HL-60/S4 treated with retinoic acid at 250 ng/mL for 4 days and 3 days (cell line): ENCODE measurements around the gene ZNF879.

Experiments used
- in situ Hi-C: fragments of 300-500 bp; cut with MboI; formaldehyde crosslinking; loops from 2 replicates; pipeline ENCODE4 v1.7.0; 2022; ENCODE audit warnings: low sequenced_read_pairs

Gene ZNF879

GRCh38 chr5:179023528-179024189 is at the start of gene ZNF879:
TSS of gene ZNF879 (plus strand) at chr5:179023804. CDS start at chr5:179025005, 1,201 bp downstream.
- in situ Hi-C loops = no loop called here

DNA sequence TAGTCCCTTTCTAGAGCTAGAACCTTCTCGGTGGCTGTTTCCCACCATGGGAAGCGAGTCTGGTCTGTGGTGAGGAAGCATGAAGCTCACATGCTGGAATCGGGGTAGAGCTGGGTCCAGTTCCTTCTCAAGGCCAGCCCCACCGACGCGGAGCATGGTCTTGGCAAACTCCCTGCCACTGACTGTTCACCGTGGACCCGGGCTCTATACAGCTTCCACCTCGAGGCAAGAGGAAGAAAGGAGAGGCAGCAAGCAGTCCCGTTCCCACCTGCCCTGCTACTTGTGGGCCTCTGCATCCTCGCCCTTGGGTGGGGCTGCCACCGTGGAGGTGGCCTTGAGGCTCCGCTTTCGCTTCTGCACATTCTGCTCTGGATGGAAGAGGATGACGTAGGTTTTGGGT is 42.2 kb upstream of the ZNF879 start:
- in situ Hi-C loops = no loop called here

DNA sequence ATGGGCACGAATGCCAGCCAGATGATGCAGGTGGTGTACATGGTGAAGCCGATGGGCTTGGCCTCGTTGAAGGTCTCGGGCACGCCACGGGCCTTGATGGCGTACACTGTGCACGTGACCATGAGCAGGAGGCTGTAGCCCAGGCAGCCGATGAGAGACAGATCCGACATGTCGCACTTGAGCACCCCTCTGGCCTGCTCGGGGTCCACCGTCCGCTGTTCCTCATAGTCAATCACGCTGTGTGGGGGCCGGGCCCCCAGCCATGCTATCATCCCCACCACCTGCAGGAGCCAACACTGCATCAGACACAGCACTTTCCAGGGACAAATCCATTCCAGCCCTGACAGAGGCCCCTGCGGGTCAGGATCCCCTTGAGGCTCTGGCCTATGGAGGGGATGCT is 40.7 kb upstream of the ZNF879 start:
- in situ Hi-C loops = no loop called here

GRCh38 chr5:178983728-178984127 is 39.9 kb upstream of the ZNF879 start:
- in situ Hi-C loops = no loop called here

- in situ Hi-C loops = no loop called here
Measured at GRCh38 chr5:178984145-178985072, 39.2 kb upstream of the ZNF879 start.

- in situ Hi-C loops = no loop called here
Measured at GRCh38 chr5:178986326-178986960, 37.2 kb upstream of the ZNF879 start.

- in situ Hi-C loops = no loop called here
Measured at GRCh38 chr5:178988436-178989220, 35.0 kb upstream of the ZNF879 start.

DNA sequence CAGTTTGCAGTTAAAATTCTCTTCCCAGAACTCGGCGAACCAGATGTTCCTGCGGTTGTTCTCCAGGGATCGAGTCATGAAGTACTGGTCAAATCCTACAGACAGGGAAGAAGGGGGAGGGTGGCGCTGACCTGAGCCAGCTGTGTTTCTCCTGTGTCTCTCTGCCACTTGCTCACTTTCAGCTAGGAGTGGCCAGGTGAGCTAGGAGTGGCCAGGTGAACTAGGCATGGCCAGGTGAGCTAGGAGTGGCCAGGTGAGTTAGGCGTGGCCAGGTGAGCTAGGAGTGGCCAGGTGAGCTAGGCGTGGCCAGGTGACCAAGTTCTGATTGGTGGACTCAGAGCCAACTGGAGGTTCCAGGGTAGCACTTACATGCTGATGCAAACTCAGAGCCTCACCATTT is 34.3 kb upstream of the ZNF879 start:
- in situ Hi-C loops = no loop called here

GRCh38 chr5:178990491-178990890 is 33.1 kb upstream of the ZNF879 start:
- in situ Hi-C loops = no loop called here

- in situ Hi-C loops = no loop called here
Measured at GRCh38 chr5:178991190-178992145, 32.1 kb upstream of the ZNF879 start.

- in situ Hi-C loops = no loop called here
Measured at GRCh38 chr5:178992291-178992895, 31.2 kb upstream of the ZNF879 start.

- in situ Hi-C loops = no loop called here
Measured at GRCh38 chr5:178993236-178993765, 30.3 kb upstream of the ZNF879 start.

DNA sequence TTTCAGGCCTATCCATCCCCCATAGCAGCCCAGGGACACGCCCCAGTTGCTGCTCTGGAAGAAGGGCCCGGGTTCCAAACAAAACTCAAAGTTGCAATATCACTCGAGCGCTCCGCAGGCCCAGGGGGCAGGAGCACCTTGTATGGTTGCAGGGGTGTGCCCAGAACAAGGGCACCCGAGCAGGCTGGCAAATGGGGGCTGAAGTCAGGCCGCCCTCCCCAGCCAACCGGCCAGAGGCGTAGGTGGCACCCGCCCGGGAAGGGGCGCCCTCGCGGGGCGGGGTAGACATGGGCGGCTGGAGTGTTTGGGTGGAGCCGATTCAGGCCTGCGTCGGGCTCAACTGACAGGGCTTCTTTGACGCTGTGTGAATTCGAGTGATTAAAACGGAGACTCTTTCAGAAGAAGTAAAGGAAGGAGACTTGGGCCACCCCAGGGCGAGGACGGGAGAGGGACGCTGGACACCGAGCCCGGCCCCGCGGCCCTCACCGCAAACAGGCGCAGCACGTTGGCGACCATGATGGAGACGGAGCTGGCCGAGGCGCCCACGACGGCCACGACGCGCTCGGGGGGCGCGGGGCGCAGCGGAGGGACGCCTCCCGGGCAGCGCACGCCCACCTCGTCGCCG is 29.5 kb upstream of the ZNF879 start:
- in situ Hi-C loops = no loop called here

DNA sequence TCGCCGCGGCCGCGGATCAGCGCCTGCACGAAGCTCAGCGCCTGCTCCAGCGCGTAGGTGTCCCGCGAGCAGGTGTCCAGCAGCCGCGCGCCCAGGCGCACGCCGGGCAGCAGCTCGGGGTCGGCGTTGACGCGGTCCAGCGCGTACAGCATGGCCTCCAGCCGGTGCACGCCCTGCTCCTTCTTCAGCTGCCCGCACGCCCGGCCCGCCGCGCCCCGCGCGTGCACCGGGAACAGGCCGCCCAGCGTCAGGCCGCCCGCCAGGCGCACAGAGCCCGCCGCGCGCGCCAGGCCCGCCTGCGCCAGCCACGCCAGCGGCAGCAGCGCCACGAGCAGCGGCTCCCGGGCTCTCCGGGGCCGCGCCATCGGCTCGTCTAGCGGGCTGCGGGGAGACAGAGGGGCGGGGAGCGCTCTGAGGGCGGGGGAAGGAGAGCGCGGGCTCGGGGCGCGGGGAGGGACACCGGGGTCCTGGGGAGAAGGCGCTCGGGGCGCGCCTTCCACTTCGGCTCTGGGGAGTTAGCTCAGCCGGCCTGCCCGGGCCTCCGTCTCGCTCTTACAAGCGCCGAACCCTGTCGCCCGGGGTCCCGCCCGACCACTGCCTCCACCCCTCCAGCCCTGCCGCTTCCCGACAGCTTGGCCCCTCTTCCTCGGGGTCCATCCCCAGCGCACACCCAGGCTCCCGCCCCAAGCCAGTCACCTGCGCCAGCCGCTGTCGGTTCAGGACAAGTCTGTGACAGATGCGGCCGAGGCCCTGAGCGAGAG is 28.8 kb upstream of the ZNF879 start, which contains the start of gene GRM6:
Gene GRM6, minus strand, starts transcription at position 741 of the 761 bp plus-strand sequence. Its CDS starts 376 bp downstream, at position 365.
- in situ Hi-C loops = no loop called here

GRCh38 chr5:178995341-178995690 is 28.3 kb upstream of the ZNF879 start:
- in situ Hi-C loops = no loop called here

GRCh38 chr5:178996156-178996555 is 27.4 kb upstream of the ZNF879 start:
- in situ Hi-C loops = no loop called here

DNA sequence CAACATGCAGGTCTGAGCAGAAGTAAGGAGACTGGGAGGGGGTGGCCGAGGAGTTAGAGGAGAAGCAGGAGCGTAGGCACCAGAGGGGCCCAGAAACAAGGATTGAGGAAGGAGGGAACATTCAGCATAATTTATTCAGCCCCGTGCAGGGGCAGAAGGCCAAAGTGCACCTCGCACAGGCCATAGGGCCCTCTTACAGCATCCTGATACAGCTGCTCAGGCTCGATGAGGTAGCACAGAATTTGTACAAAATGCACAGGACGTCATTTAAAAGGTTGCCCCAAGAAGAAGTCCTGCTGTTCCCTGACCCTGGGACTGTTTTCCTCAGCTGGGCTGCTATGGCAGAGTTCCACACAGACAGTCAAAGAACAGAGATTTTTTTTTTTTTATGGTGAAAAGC is 26.4 kb upstream of the ZNF879 start:
- in situ Hi-C loops = no loop called here

DNA sequence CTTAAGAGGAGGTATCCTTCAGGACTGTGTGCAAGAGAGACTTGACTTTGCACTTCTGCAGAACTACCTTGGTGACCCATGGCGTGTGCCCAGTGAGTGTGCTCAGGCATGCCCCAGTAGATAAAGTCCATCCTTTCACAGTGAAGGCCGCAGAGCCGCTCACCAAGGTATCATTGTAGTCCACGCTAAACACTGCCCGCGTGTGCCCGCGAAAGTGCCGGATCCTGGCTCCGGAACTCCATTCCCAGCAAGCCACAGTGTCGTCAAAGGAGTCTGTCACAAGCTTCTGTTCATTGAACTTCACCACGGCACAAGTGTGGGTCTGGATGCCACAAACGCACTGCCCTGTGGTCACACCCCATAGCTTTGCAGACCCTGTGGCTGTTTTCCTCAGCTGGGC is 25.2 kb upstream of the ZNF879 start:
- in situ Hi-C loops = no loop called here
